IMR-90 (cell line): ENCODE data around the gene NDRG2. TPM values are rescaled to one million over a fixed set of nuclear protein-coding genes. Genes with fewer than 3 reads are reported as not detected.

Experiments used
- ATAC-seq: fragments of 200-7000 bp; cut with Tn5 transposase; 2 replicates; pipeline ENCODE4 v1.9.1; 2020; ENCODE audit warnings: low read depth, mild to moderate bottlenecking, moderate library complexity
- BruUV-seq: library from RNA; stranded (reverse); fragments of 400-500 nt; replicated peaks from 2 replicates; lab custom pipeline; 2021; lab: Mats Ljungman, UMichigan
- CTCF ChIA-PET: fragments of 300-600 bp; formaldehyde crosslinking; extraction: SDS; loops from one replicate; lab custom pipeline; 2021; ENCODE audit warnings: antibody characterized with exemption; lab: Yijun Ruan, JAX
- POLR2A ChIA-PET: fragments of 300-600 bp; sonication (Branson Sonifier 250); formaldehyde crosslinking; loops from one replicate; lab custom pipeline; 2022; ENCODE audit warnings: antibody characterized with exemption; ENCODE audit not compliant: unreplicated experiment; lab: Charles Lee
- DNase-seq: peaks from one replicate; pipeline ENCODE4 v3.0.0; 2013
- H2AFZ ChIP-seq: replicated peaks from 2 replicates; pipeline ENCODE3; 2013; ENCODE audit warnings: low read length, mild to moderate bottlenecking; ENCODE audit not compliant: poor library complexity
- H2AK5ac ChIP-seq: 2 replicates; pipeline ENCODE4 v1.6.1; 2013; ENCODE audit warnings: low read depth, low read length, inconsistent platforms
- H2AK9ac ChIP-seq: replicated peaks from 2 replicates; pipeline ENCODE3; 2013; ENCODE audit warnings: mild to moderate bottlenecking, low read depth, low read length, moderate library complexity; ENCODE audit not compliant: poor library complexity
- H2BK120ac ChIP-seq: 2 replicates; pipeline ENCODE4 v1.6.1; 2013; ENCODE audit warnings: low read depth, low read length, inconsistent platforms
- H2BK15ac ChIP-seq: 3 replicates; pipeline ENCODE4 v1.6.1; 2013; ENCODE audit warnings: low read depth, low read length, inconsistent platforms
- H2BK20ac ChIP-seq: 2 replicates; pipeline ENCODE4 v1.6.1; 2013; ENCODE audit warnings: low read depth, mild to moderate bottlenecking, inconsistent platforms, low read length, moderate library complexity
- H2BK5ac ChIP-seq: 2 replicates; pipeline ENCODE4 v1.6.1; 2013; ENCODE audit warnings: mild to moderate bottlenecking, low read depth, low read length, inconsistent platforms; ENCODE audit not compliant: poor library complexity, severe bottlenecking
- H3K14ac ChIP-seq: replicated peaks from 2 replicates; pipeline ENCODE4 v1.6.1; 2013; ENCODE audit warnings: low read depth, low read length, inconsistent platforms
- H3K18ac ChIP-seq: 2 replicates; pipeline ENCODE4 v1.6.1; 2013; ENCODE audit warnings: low read depth, low read length, control low read depth
- H3K23ac ChIP-seq: 2 replicates; pipeline ENCODE4 v1.6.1; 2013; ENCODE audit warnings: low read depth, low read length, inconsistent platforms
- H3K27ac ChIP-seq: 2 replicates; pipeline ENCODE4 v1.5.1; 2013; ENCODE audit warnings: mild to moderate bottlenecking, control low read depth, low read length; ENCODE audit not compliant: insufficient read depth
- H3K27me3 ChIP-seq: 2 replicates; pipeline ENCODE4 v1.6.1; 2013; ENCODE audit warnings: low read length; ENCODE audit not compliant: control insufficient read depth, insufficient read depth
- H3K36me3 ChIP-seq: 2 replicates; pipeline ENCODE4 v1.6.1; 2013; ENCODE audit warnings: low read length, mixed read lengths; ENCODE audit not compliant: control insufficient read depth, insufficient read depth
- H3K4ac ChIP-seq: 2 replicates; pipeline ENCODE4 v1.6.1; 2013; ENCODE audit warnings: low read depth, low read length, inconsistent platforms
- H3K4me1 ChIP-seq: 2 replicates; pipeline ENCODE4 v1.6.1; 2013; ENCODE audit warnings: low read length, mixed read lengths; ENCODE audit not compliant: control insufficient read depth, insufficient read depth
- H3K4me2 ChIP-seq: 2 replicates; pipeline ENCODE4 v1.6.1; 2013; ENCODE audit warnings: low read depth, mild to moderate bottlenecking, control low read depth, low read length, moderate library complexity
- H3K4me3 ChIP-seq: 2 replicates; pipeline ENCODE4 v1.5.1; 2013; ENCODE audit warnings: low read depth, mild to moderate bottlenecking, control low read depth, low read length, moderate library complexity; ENCODE audit not compliant: insufficient read depth
- H3K56ac ChIP-seq: 2 replicates; pipeline ENCODE4 v1.6.1; 2013; ENCODE audit warnings: low read length, inconsistent platforms; ENCODE audit not compliant: insufficient read depth; ENCODE audit errors: extremely low read depth
- H3K79me1 ChIP-seq, 2 experiments: 2 replicates each; pipeline ENCODE4 v1.6.1; 2013; ENCODE audit warnings: low read length in 2 of 2, inconsistent platforms in 1 of 2, low read depth in 1 of 2
- H3K9ac ChIP-seq: 2 replicates; pipeline ENCODE4 v1.6.1; 2013; ENCODE audit warnings: low read depth, low read length, control low read depth
- H3K9me1 ChIP-seq: 2 replicates; pipeline ENCODE4 v1.6.1; 2013; ENCODE audit warnings: low read length, inconsistent platforms; ENCODE audit not compliant: insufficient read depth
- H3K9me3 ChIP-seq: 2 replicates; pipeline ENCODE4 v1.6.1; 2013; ENCODE audit warnings: low read length; ENCODE audit not compliant: control insufficient read depth, insufficient read depth
- H4K20me1 ChIP-seq: 2 replicates; pipeline ENCODE4 v1.6.1; 2013; ENCODE audit warnings: low read length, inconsistent platforms; ENCODE audit not compliant: insufficient read depth
- H4K5ac ChIP-seq: 2 replicates; pipeline ENCODE4 v1.6.1; 2013; ENCODE audit warnings: mild to moderate bottlenecking, low read depth, low read length, control low read depth
- H4K8ac ChIP-seq, 2 experiments: 2 replicates each; pipeline ENCODE4 v1.6.1; 2013; ENCODE audit warnings: low read depth in 2 of 2, low read length in 2 of 2, control low read depth in 1 of 2, inconsistent platforms in 1 of 2
- H4K91ac ChIP-seq: 2 replicates; pipeline ENCODE4 v1.6.1; 2013; ENCODE audit warnings: low read depth, low read length, inconsistent platforms; ENCODE audit not compliant: insufficient read depth
- CEBPB ChIP-seq: IDR thresholded peaks from 2 replicates; pipeline ENCODE4 v1.6.1; 2012; ENCODE audit warnings: low read depth, low read length, improper control_type of control experiment
- CHD1 ChIP-seq: IDR thresholded peaks from 2 replicates; pipeline ENCODE4 v1.6.1; 2012; ENCODE audit warnings: low read depth, low read length, improper control_type of control experiment
- CTCF ChIP-seq: conservative IDR thresholded peaks from 2 replicates; pipeline ENCODE4 v1.5.1; 2012; ENCODE audit warnings: mild to moderate bottlenecking, low read depth, low read length, improper control_type of control experiment
- MAZ ChIP-seq: IDR thresholded peaks from 2 replicates; pipeline ENCODE4 v1.6.1; 2012; ENCODE audit warnings: low read depth, mild to moderate bottlenecking, low read length, improper control_type of control experiment, moderate library complexity, borderline replicate concordance
- MXI1 ChIP-seq: IDR thresholded peaks from 2 replicates; pipeline ENCODE4 v1.6.1; 2012; ENCODE audit warnings: low read depth, mild to moderate bottlenecking, low read length, moderate library complexity, borderline replicate concordance
- NFE2L2 ChIP-seq: fragments of 150-350 bp; IDR thresholded peaks from 2 replicates; pipeline ENCODE4 v1.6.1; 2016; ENCODE audit warnings: low read depth, mild to moderate bottlenecking, low read length
- POLR2A ChIP-seq: IDR thresholded peaks from 2 replicates; pipeline ENCODE4 v1.6.1; 2012; ENCODE audit warnings: mild to moderate bottlenecking, low read depth, low read length
- RAD21 ChIP-seq: IDR thresholded peaks from 2 replicates; pipeline ENCODE4 v1.6.1; 2012; ENCODE audit warnings: low read length, improper control_type of control experiment
- RFX5 ChIP-seq: IDR thresholded peaks from 2 replicates; pipeline ENCODE4 v1.8.0; 2012; ENCODE audit warnings: low read depth, mild to moderate bottlenecking, low read length, moderate library complexity
- USF2 ChIP-seq: fragments of 150-350 bp; IDR thresholded peaks from 2 replicates; pipeline ENCODE4 v1.6.1; 2017; ENCODE audit warnings: mild to moderate bottlenecking, antibody characterized with exemption, low read length, low read depth
- WGBS, 2 experiments: methylation state at CpG; one replicate each; pipeline versions ENCODE4 v1.1.5 to v1.1.7; 2013; ENCODE audit warnings: missing lambda C conversion rate in 2 of 2; ENCODE audit not compliant: insufficient read length in 1 of 2; ENCODE audit errors: extremely low coverage in 2 of 2; 5-methylcytosine and 5-hydroxymethylcytosine counted together
- dilution Hi-C: fragments of 300-500 bp; cut with HindIII; formaldehyde crosslinking; loops from one replicate; pipeline ENCODE4 v1.14.3; 2018; ENCODE audit warnings: low sequenced_read_pairs; ENCODE audit not compliant: unreplicated experiment
- in situ Hi-C: fragments of 300-500 bp; cut with MboI; formaldehyde crosslinking; loops from 3 replicates; pipeline ENCODE4 v1.14.3; 2019; ENCODE audit warnings: low sequenced_read_pairs, inconsistent platforms, mixed read lengths
- intact Hi-C: fragments of 100-400 bp; cut with micrococcal nuclease; formaldehyde crosslinking; loops from 2 replicates; pipeline ENCODE4 v1.10.0; 2022
- polyA plus RNA-seq, 3 experiments: library from polyadenylated mRNA; depleted of rRNA; stranded (reverse); fragments of >200 nt; gene quantifications; 2 replicates each; pipeline ENCODE4 v1.2.3, GENCODE V29; 2012; ENCODE audit warnings: low replicate concordance in 1 of 3
- total RNA-seq: library from RNA; depleted of rRNA; stranded (reverse); fragments of >200 nt; gene quantifications from 2 replicates; pipeline ENCODE4 v1.2.3, GENCODE V29; 2012

Gene NDRG2
- total and polyA plus RNA-seq, 2 of the 4 experiments (the other 2 are of a cell fraction) = 0.36 to 1.5 TPM

DNA sequence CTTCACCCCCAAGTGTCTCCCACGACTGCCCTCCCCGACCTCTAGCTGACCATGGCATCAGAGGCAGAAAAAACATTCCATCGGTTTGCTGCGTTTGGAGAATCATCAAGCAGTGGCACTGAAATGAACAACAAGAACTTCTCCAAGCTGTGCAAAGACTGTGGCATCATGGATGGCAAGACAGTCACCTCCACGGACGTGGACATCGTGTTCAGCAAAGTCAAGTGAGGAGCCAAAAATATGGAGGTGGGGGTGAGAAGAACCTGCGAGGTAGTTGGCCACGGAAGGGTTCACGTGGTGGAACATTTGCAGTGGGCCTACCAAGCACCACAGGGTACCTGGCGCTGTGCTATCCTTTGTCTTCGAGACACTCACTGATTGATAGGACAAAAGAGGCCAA lies 5.7 kb upstream of the NDRG2 start:
- Histone ChIP-seq H3K14ac (no peak overlapping the region), H3K9me1 (no peaks in the 10 kb centered on the region), H2BK20ac (no peak overlapping the region), H3K18ac (no peak overlapping the region), H3K9me3 (no peaks in the 10 kb centered on the region), H3K23ac (no peak overlapping the region), H3K36me3 (no peaks in the 10 kb centered on the region), H2AK5ac (no peak overlapping the region), H2BK5ac (no peak overlapping the region), H3K79me1 (no peaks in the 10 kb centered on the region), H3K4me3 (no peak overlapping the region), H4K91ac (no peak overlapping the region), H4K5ac (no peak overlapping the region), H2BK15ac (no peak overlapping the region), H3K56ac (no peak overlapping the region), H4K8ac (no peak overlapping the region), H3K4me1 (no peaks in the 10 kb centered on the region), H3K9ac (no peak overlapping the region), H3K27me3 (peaks cover 64% of the 10 kb centered on the region), H2AFZ (no peak overlapping the region), H4K20me1 (no peaks in the 10 kb centered on the region), H2AK9ac (no peak overlapping the region), H3K4ac (no peak overlapping the region), H3K27ac (no peak overlapping the region), H3K4me2 (no peak overlapping the region), H2BK120ac (no peak overlapping the region)
- dilution Hi-C loops = no loop called here
- intact Hi-C loops = no loop called here
- ATAC-seq (no peak), DNase-seq (no peak)
- 46% methylated on average over 5 of the region's 12 CpGs; no CpG with 5 or more reads in 1 of the 2 experiments for WGBS, 2 experiments
- no TSS peak for BruUV-seq
- TF ChIP-seq USF2 = no peak
- no peak for TF ChIP-seq RAD21
- no peak for TF ChIP-seq NFE2L2
- TF ChIP-seq CTCF = no peak
- no peak for TF ChIP-seq MAZ
- no peak for TF ChIP-seq CEBPB
- TF ChIP-seq POLR2A = no peak
- TF ChIP-seq RFX5 = no peak
- TF ChIP-seq CHD1 = no peak
- TF ChIP-seq MXI1 = no peak
- CTCF ChIA-PET = interaction anchor here (3.8 kb wide), 1 partner anchor 16 kb away, joined by 11 read pairs; no protein-coding TSS in a partner anchor
- POLR2A ChIA-PET = no interaction called here
- in situ Hi-C loops = no loop called here
